K562 (cell line): ENCODE data around the gene ASIC1. TPM values are rescaled to one million over a fixed set of nuclear protein-coding genes. Genes with fewer than 3 reads are reported as not detected.
A peak's percentile ranks its signal among the peaks of the same experiment; 100 is the strongest.

ENCODE experiments used
- ATAC-seq: fragments of 200-7000 bp; cut with Tn5 transposase; 3 replicates; pipeline ENCODE4 v1.9.1; 2020; ENCODE audit warnings: moderate library complexity
- BruUV-seq: library from RNA; stranded (reverse); fragments of 400-500 nt; replicated peaks from 2 replicates; lab custom pipeline; 2021; lab: Mats Ljungman, UMichigan
- CTCF ChIA-PET: fragments of 300-600 bp; formaldehyde crosslinking; extraction: SDS; loops from one replicate; lab custom pipeline; 2021; ENCODE audit warnings: low intra/inter-chr PET ratio; lab: Yijun Ruan, JAX
- POLR2A ChIA-PET: fragments of 300-600, 350-650 bp; sonication (Branson Sonifier 250); formaldehyde crosslinking; extraction: SDS; loops from one replicate; lab custom pipeline; 2021; ENCODE audit warnings: antibody characterized with exemption, inconsistent platforms; lab: Yijun Ruan, JAX
- DNase-seq, 4 experiments: peaks; one replicate each; pipeline versions ENCODE4 v3.0.0 to v3.0.0-alpha.2; 2011 to 2018; ENCODE audit warnings: low spot score in 3 of 4, mixed read lengths in 3 of 4; ENCODE audit errors: extremely low read depth in 1 of 4
- FAIRE-seq: peaks from 2 replicates; lab custom pipeline; 2011; peaks lifted over from hg19 to GRCh38; lab: Jason Lieb, UNC
- H2AFZ ChIP-seq: 2 replicates; pipeline ENCODE4 v1.6.0; 2011; ENCODE audit warnings: low read depth, low read length, control low read depth, inconsistent platforms
- H3K27ac ChIP-seq: fragments of 200-600 bp; 3 replicates; pipeline ENCODE4 v1.8.0; 2011; ENCODE audit warnings: low read depth, mild to moderate bottlenecking, control low read depth, inconsistent platforms, low read length, moderate library complexity, mixed read lengths; ENCODE audit errors: extremely low read depth
- H3K27me3 ChIP-seq, 2 experiments: fragments of 300-600 bp in 1 of 2; 2 replicates in 1 of 2; 3 replicates in 1 of 2; pipeline versions ENCODE4 v1.6.0 to v1.8.0; 2011; ENCODE audit warnings: inconsistent platforms in 2 of 2, low read length in 2 of 2, mild to moderate bottlenecking in 1 of 2, mixed read lengths in 1 of 2, moderate library complexity in 1 of 2; ENCODE audit not compliant: control insufficient read depth in 2 of 2, insufficient read depth in 2 of 2
- H3K36me3 ChIP-seq: fragments of 300-600 bp; 3 replicates; pipeline ENCODE4 v1.8.0; 2011; ENCODE audit warnings: mild to moderate bottlenecking, low read length, inconsistent platforms; ENCODE audit not compliant: control insufficient read depth, insufficient read depth
- H3K4me1 ChIP-seq, 2 experiments: fragments of 200-600 bp in 1 of 2; replicated peaks in 1 of 2; 2 replicates in 1 of 2; 3 replicates in 1 of 2; pipeline versions ENCODE4 v1.5.1 to v1.8.0; 2011; ENCODE audit warnings: inconsistent platforms in 2 of 2, low read length in 2 of 2, mild to moderate bottlenecking in 1 of 2, mixed read lengths in 1 of 2, moderate library complexity in 1 of 2; ENCODE audit not compliant: control insufficient read depth in 2 of 2, insufficient read depth in 2 of 2
- H3K4me2 ChIP-seq: 2 replicates; pipeline ENCODE4 v1.6.1; 2011; ENCODE audit warnings: low read length, control low read depth, inconsistent platforms, mixed read lengths; ENCODE audit not compliant: insufficient read depth
- H3K4me3 ChIP-seq: fragments of 200-600 bp; sonication (generic), shearing (Covaris generic); 2 replicates; pipeline ENCODE4 v1.5.1; 2016; ENCODE audit warnings: control low read depth, inconsistent platforms
- H3K79me2 ChIP-seq: fragments of 200-600 bp; 3 replicates; pipeline ENCODE4 v1.8.0; 2011; ENCODE audit warnings: low read length, inconsistent platforms; ENCODE audit not compliant: control insufficient read depth, insufficient read depth
- H3K9ac ChIP-seq, 2 experiments: 2 replicates each; pipeline versions ENCODE4 v1.6.0 to v1.6.1; 2011; ENCODE audit warnings: low read depth in 2 of 2, low read length in 2 of 2, control low read depth in 1 of 2, inconsistent platforms in 1 of 2, mild to moderate bottlenecking in 1 of 2, mixed read lengths in 1 of 2; ENCODE audit not compliant: insufficient read depth in 1 of 2
- H3K9me1 ChIP-seq: one replicate; pipeline ENCODE4 v1.6.0; 2011; ENCODE audit warnings: inconsistent platforms, mild to moderate bottlenecking, low read length, moderate library complexity; ENCODE audit not compliant: control insufficient read depth, insufficient read depth
- H3K9me3 ChIP-seq: replicated peaks from 2 replicates; pipeline ENCODE4 v1.5.1; 2011; ENCODE audit warnings: low read depth, low read length, inconsistent platforms; ENCODE audit not compliant: control insufficient read depth, insufficient read depth
- H4K20me1 ChIP-seq: replicated peaks from 2 replicates; pipeline ENCODE4 v1.6.1; 2011; ENCODE audit warnings: low read length, inconsistent platforms, mixed read lengths; ENCODE audit not compliant: control insufficient read depth, insufficient read depth
- C11orf30 ChIP-seq: fragments of 450-650 bp; IDR thresholded peaks from 2 replicates; pipeline ENCODE4 v1.6.1; 2016; ENCODE audit warnings: low read depth, mild to moderate bottlenecking
- CEBPB ChIP-seq: fragments of 450-650 bp; IDR thresholded peaks from 2 replicates; pipeline ENCODE4 v1.6.1; 2016; ENCODE audit warnings: missing genetic modification characterization, missing compliant biosample characterization
- NFE2 ChIP-seq: IDR thresholded peaks from 2 replicates; pipeline ENCODE4 v1.6.1; 2014; ENCODE audit warnings: antibody characterized with exemption, low read depth
- TEAD1 ChIP-seq, 2 experiments: fragments of 450-650 bp in 1 of 2; sonication (generic) in 1 of 2; formaldehyde crosslinking; IDR thresholded peaks; 2 replicates each; pipeline versions ENCODE4 v1.4.0 to v1.8.0; 2020 to 2022; ENCODE audit warnings: mild to moderate bottlenecking in 2 of 2, missing genetic modification reagents in 1 of 2
- ZNF75A ChIP-seq: fragments of 450-650 bp; formaldehyde crosslinking; IDR thresholded peaks from 2 replicates; pipeline ENCODE4 v1.4.0; 2020; ENCODE audit warnings: mild to moderate bottlenecking
- WGBS: fragments of 100-300 bp; shearing (Covaris generic); methylation state at CpG from one replicate; pipeline ENCODE4 v1.1.6; 2016; ENCODE audit warnings: low coverage, mixed read lengths; ENCODE audit not compliant: insufficient coverage; ENCODE audit errors: missing lambda C conversion rate; 5-methylcytosine and 5-hydroxymethylcytosine counted together
- in situ Hi-C: fragments of 300-500 bp; cut with MboI; formaldehyde crosslinking; loops from 4 replicates; pipeline ENCODE4 v1.15.0; 2018; ENCODE audit warnings: inconsistent platforms, mixed read lengths
- intact Hi-C: fragments of 100-400 bp; cut with micrococcal nuclease; formaldehyde crosslinking; loops from 2 replicates; pipeline ENCODE4 v1.14.2; 2022
- polyA plus RNA-seq, 8 experiments: library from polyadenylated mRNA; depleted of rRNA in 4 of 8; stranded (reverse) in 5 of 8; unstranded in 3 of 8; fragments of >200 nt; fragmentation: Nextera tagmentation in 2 of 8; fragmentation: Illumina TruSeq in 1 of 8; extraction: Ambion mirVana in 2 of 8; extraction: Trizol in 1 of 8; gene quantifications; 2 replicates each; pipeline versions ENCODE4 v1.2.1 to v1.2.3, GENCODE V29; 2011 to 2014; ENCODE audit warnings: inconsistent platforms in 1 of 8, missing spikeins in 1 of 8
- total RNA-seq, 7 experiments: library from RNA; depleted of rRNA in 6 of 7; stranded (reverse); fragments of >200 nt in 6 of 7; fragmentation: Illumina TruSeq in 2 of 7; extraction: Trizol in 2 of 7; gene quantifications; 2 replicates each; pipeline versions ENCODE4 v1.2.1 to v1.2.3, GENCODE V29; 2011 to 2021; ENCODE audit warnings: low replicate concordance in 1 of 7
- TF ChIP-seq, protein P1 (sequence below): sonication (generic); formaldehyde crosslinking; IDR thresholded peaks from 2 replicates; pipeline ENCODE4 v1.8.1; 2023; ENCODE audit warnings: mild to moderate bottlenecking, missing genetic modification reagents
- TF ChIP-seq, protein P2 (sequence below): fragments of 200-800 bp; sonication (Bioruptor generic); IDR thresholded peaks from 2 replicates; pipeline ENCODE4 v1.6.1; 2017; ENCODE audit warnings: missing genetic modification characterization, missing compliant biosample characterization

The ASIC1 gene
- total and polyA plus RNA-seq, 9 of the 15 experiments (the other 6 are each of a cell fraction or from before 2014, with no cell fraction given) = 0.01 to 1.7 (median 0.45) TPM

DNA sequence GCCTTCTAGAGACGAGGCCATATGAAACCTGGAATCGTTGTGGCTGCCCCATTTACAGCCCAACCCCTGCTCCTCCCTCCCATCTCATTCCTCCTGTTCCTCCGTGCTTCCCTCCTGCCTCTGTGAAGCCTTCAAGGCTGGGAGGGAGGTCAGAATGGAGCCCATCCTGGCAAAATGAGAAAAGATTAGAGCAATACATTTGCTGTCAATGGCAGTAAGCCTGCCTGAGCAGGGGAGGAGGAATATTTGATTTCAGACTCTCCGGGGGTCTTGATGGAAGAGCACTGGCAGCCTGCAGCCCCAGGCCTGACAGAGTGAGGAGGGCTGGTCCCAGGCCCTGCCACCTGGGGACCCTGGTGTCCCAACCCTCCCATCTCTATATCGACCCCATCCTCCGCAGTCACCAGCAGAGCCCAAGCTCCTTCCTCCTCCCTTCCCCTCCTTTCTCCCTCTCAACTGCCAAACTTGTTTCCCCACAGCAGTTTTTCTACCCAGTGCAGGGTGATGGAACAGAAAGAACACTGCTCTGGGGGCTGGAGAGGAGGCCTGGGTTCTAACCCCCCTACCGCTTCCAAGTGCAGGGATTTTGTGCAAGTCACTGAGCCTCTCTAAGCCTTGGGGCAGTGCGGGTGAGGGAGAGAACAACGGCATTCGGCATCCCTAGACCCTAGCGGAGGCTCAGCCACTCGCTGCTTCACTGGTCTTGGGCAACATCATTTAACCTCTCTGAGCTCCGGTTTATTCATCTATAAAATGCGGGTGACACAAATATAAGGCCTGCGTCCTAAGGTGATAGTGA lies 16.1 kb upstream of the ASIC1 start:
- Histone ChIP-seq H3K36me3 (no peaks in the 10 kb centered on the region), H3K79me2 (no peaks in the 10 kb centered on the region), H3K9me3 (no peaks in the 10 kb centered on the region), H3K4me2 (peak overlapping the region; percentile 59), H3K27ac (no peak overlapping the region; the same call in 2 of the 3 replicates), H3K4me1 (peaks cover 22 to 26% of the 10 kb centered on the region in 2 experiments), H3K9me1 (no peaks in the 10 kb centered on the region), H2AFZ (peak overlapping the region; percentile 49; the same call in 1 of the 2 replicates), H3K9ac (no peak overlapping the region; a peak in 1 of 4 replicates), H4K20me1 (0 out of 2 replicates have a peak, but pooled peaks cover 7% of the 10 kb centered on the region), H3K27me3 (no peaks in the 10 kb centered on the region), H3K4me3 (no peak overlapping the region)
- in situ Hi-C loops = no loop called here
- ATAC-seq (peak; percentile 63), DNase-seq (peak in 2 of 4 experiments; percentile 30 to 38), FAIRE-seq (no peak)
- ChIA-PET CTCF (interaction anchor here (0.9 to 4.7 kb wide), 4 partner anchors 15 to 34 kb away, joined by 4 to 31 read pairs (median 13); partner anchors contain the start of gene ASIC1), POLR2A (interaction anchor here (0.8 to 3.1 kb wide), 5 partner anchors 9 to 58 kb away, joined by 3 to 14 read pairs (median 3); no protein-coding TSS in a partner anchor)
- intact Hi-C loops = no loop called here
- WGBS = 23% methylated on average over 15 of the region's 15 CpGs
- no TSS peak for BruUV-seq
- TF ChIP-seq C11orf30 = peak; percentile 39; the same call in 1 of the 2 replicates
- TF ChIP-seq, protein P1, sequence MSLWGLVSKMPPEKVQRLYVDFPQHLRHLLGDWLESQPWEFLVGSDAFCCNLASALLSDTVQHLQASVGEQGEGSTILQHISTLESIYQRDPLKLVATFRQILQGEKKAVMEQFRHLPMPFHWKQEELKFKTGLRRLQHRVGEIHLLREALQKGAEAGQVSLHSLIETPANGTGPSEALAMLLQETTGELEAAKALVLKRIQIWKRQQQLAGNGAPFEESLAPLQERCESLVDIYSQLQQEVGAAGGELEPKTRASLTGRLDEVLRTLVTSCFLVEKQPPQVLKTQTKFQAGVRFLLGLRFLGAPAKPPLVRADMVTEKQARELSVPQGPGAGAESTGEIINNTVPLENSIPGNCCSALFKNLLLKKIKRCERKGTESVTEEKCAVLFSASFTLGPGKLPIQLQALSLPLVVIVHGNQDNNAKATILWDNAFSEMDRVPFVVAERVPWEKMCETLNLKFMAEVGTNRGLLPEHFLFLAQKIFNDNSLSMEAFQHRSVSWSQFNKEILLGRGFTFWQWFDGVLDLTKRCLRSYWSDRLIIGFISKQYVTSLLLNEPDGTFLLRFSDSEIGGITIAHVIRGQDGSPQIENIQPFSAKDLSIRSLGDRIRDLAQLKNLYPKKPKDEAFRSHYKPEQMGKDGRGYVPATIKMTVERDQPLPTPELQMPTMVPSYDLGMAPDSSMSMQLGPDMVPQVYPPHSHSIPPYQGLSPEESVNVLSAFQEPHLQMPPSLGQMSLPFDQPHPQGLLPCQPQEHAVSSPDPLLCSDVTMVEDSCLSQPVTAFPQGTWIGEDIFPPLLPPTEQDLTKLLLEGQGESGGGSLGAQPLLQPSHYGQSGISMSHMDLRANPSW (CRISPR knock-in tag) = 0 out of 2 replicates have a peak, but pooled peaks have one; percentile 44
- no peak for TF ChIP-seq TEAD1 (CRISPR knock-in tag; IDR thresholded peaks at IDR 0.05)
- TF ChIP-seq ZNF75A = no peak
- TF ChIP-seq CEBPB = peak; percentile 51; the same call in 1 of the 2 replicates
- TF ChIP-seq NFE2 = peak; percentile 44; the same call in 1 of the 2 replicates
- TF ChIP-seq, protein P2, sequence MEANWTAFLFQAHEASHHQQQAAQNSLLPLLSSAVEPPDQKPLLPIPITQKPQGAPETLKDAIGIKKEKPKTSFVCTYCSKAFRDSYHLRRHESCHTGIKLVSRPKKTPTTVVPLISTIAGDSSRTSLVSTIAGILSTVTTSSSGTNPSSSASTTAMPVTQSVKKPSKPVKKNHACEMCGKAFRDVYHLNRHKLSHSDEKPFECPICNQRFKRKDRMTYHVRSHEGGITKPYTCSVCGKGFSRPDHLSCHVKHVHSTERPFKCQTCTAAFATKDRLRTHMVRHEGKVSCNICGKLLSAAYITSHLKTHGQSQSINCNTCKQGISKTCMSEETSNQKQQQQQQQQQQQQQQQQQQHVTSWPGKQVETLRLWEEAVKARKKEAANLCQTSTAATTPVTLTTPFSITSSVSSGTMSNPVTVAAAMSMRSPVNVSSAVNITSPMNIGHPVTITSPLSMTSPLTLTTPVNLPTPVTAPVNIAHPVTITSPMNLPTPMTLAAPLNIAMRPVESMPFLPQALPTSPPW (CRISPR knock-in tag) = no peak
